Ascending aorta (tissue), 2 donors: ENCODE data around the gene SEPTIN11. TPM values are rescaled to one million over a fixed set of nuclear protein-coding genes. Genes with fewer than 3 reads are reported as not detected.

Source experiments
- DNase-seq, 2 donors: peaks; one replicate each; pipeline ENCODE4 v3.0.0-alpha.2; 2019; ENCODE audit warnings: low spot score in 2 of 2
- H3K27ac ChIP-seq, 2 donors: fragments of 200-600 bp; sonication (generic); one replicate each; pipeline ENCODE4 v1.5.1; 2016 to 2017; ENCODE audit warnings: mild to moderate bottlenecking in 1 of 2
- H3K27me3 ChIP-seq: fragments of 200-600 bp; sonication (generic); one replicate; pipeline ENCODE4 v1.5.1; 2017
- H3K36me3 ChIP-seq, 2 donors: fragments of 200-600 bp; sonication (generic); one replicate each; pipeline ENCODE4 v1.5.1; 2016
- H3K4me1 ChIP-seq, 2 donors: fragments of 200-600 bp; sonication (generic); one replicate each; pipeline ENCODE4 v1.5.1; 2016 to 2017; ENCODE audit warnings: mild to moderate bottlenecking in 1 of 2
- H3K4me3 ChIP-seq, 2 donors: fragments of 200-600 bp; sonication (generic); one replicate each; pipeline ENCODE4 v1.5.1; 2016 to 2017; ENCODE audit warnings: mild to moderate bottlenecking in 1 of 2
- H3K9me3 ChIP-seq, 2 donors: fragments of 200-600 bp; sonication (generic); one replicate each; pipeline ENCODE4 v1.5.1; 2016
- CTCF ChIP-seq, 3 experiments: fragments of 200-600 bp in 2 of 3; fragments of 450-650 bp in 1 of 3; sonication (generic) in 2 of 3; IDR thresholded peaks; one replicate each; pipeline ENCODE4 v1.5.1; 2016 to 2019; ENCODE audit warnings: antibody characterized with exemption in 3 of 3, mild to moderate bottlenecking in 1 of 3, moderate library complexity in 1 of 3
- intact Hi-C: fragments of 100-400 bp; cut with DNase I; formaldehyde crosslinking; loops from one replicate; pipeline ENCODE4 v1.15.1; 2023
- total RNA-seq: library from RNA; depleted of rRNA; stranded (reverse); fragments of >200 nt; gene quantifications from one replicate; pipeline ENCODE4 v1.1.0, GENCODE V29; 2016

SEPTIN11 gene
- total RNA-seq, 1 donor from 2014 or later = 48.0 TPM

- Histone ChIP-seq H3K27me3 (no peaks in the 10 kb centered on the region), H3K4me3 (no peak overlapping the region), H3K9me3 (no peaks in the 10 kb centered on the region), H3K4me1 (peaks cover 4 to 46% of the 10 kb centered on the region in 2 donors), H3K27ac (no peak overlapping the region), H3K36me3 (no peaks in the 10 kb centered on the region)
- DNase-seq = no peak
- intact Hi-C loops = loop anchor here (10.0 kb wide), 1 partner anchor 387 kb away; no protein-coding TSS in a partner anchor
- no peak for TF ChIP-seq CTCF (IDR thresholded peaks at IDR 0.05)
Observed at GRCh38 chr4:76981644-76982043, 32.1 kb downstream of the SEPTIN11 start.

GRCh38 chr4:76982638-76983584 is 33.4 kb downstream of the SEPTIN11 start:
- no peak for TF ChIP-seq CTCF (IDR thresholded peaks at IDR 0.05)
- H3K4me3 ChIP-seq = no peak overlapping the region
- H3K27me3 ChIP-seq = no peaks in the 10 kb centered on the region
- H3K36me3 ChIP-seq = no peaks in the 10 kb centered on the region
- H3K4me1 ChIP-seq = peaks cover 4 to 46% of the 10 kb centered on the region in 2 donors
- peak overlapping the region in 1 of 2 donors; percentile 19 for H3K27ac ChIP-seq
- intact Hi-C loops = loop anchor here (10.0 kb wide), 1 partner anchor 388 kb away; no protein-coding TSS in a partner anchor
- DNase-seq = no peak
- no peaks in the 10 kb centered on the region for H3K9me3 ChIP-seq

GRCh38 chr4:76984127-76984526 is 34.6 kb downstream of the SEPTIN11 start:
- peaks cover 4 to 38% of the 10 kb centered on the region in 2 donors for H3K4me1 ChIP-seq
- peak in 2 of 3 experiments; percentile 23 to 41 for TF ChIP-seq CTCF (IDR thresholded peaks at IDR 0.05)
- H3K27me3 ChIP-seq = no peaks in the 10 kb centered on the region
- H3K4me3 ChIP-seq = no peak overlapping the region
- H3K9me3 ChIP-seq = no peaks in the 10 kb centered on the region
- intact Hi-C loops = loop anchor here (1.0 to 10.0 kb wide), 3 partner anchors 10 to 389 kb away; no protein-coding TSS in a partner anchor
- peak overlapping the region; percentile 59 to 64 for H3K27ac ChIP-seq
- DNase-seq = no peak
- H3K36me3 ChIP-seq = no peaks in the 10 kb centered on the region

- peak; percentile 18 to 91 for DNase-seq
- Histone ChIP-seq H3K4me1 (peaks cover 4 to 38% of the 10 kb centered on the region in 2 donors), H3K27me3 (no peaks in the 10 kb centered on the region), H3K36me3 (no peaks in the 10 kb centered on the region), H3K27ac (peak overlapping the region; percentile 59 to 64), H3K4me3 (peak overlapping the region in 1 of 2 donors; percentile 31), H3K9me3 (no peaks in the 10 kb centered on the region)
- intact Hi-C loops = loop anchor here (1.0 to 10.0 kb wide), 3 partner anchors 10 to 390 kb away; no protein-coding TSS in a partner anchor
- no peak for TF ChIP-seq CTCF (IDR thresholded peaks at IDR 0.05)
Observed at GRCh38 chr4:76984788-76985211, 35.2 kb downstream of the SEPTIN11 start.

GRCh38 chr4:76987153-76987591 is 37.6 kb downstream of the SEPTIN11 start:
- TF ChIP-seq CTCF (IDR thresholded peaks at IDR 0.05) = peak in 1 of 3 experiments; percentile 12
- H3K4me1 ChIP-seq = peaks cover 4 to 37% of the 10 kb centered on the region in 2 donors
- H3K27ac ChIP-seq = no peak overlapping the region
- no peaks in the 10 kb centered on the region for H3K36me3 ChIP-seq
- intact Hi-C loops = loop anchor here (10.0 kb wide), 1 partner anchor 392 kb away; no protein-coding TSS in a partner anchor
- H3K27me3 ChIP-seq = no peaks in the 10 kb centered on the region
- no peak for DNase-seq
- peak overlapping the region in 1 of 2 donors; percentile 28 for H3K4me3 ChIP-seq
- H3K9me3 ChIP-seq = no peaks in the 10 kb centered on the region
